ENCODE measurements around the gene SLC17A4.

Gene SLC17A4

GRCh38 chr6:25830458-25830857, 75.9 kb downstream of the SLC17A4 start:
- DNase-seq, result no peak
